Keratinocyte (primary cell): Measurements from ENCODE around the gene CDHR2. TPM values are rescaled to one million over a fixed set of nuclear protein-coding genes. Genes with fewer than 3 reads are reported as not detected.
A peak's percentile ranks its signal among the peaks of the same experiment; 100 is the strongest.

Experiments
- DNase-seq: peaks from one replicate; pipeline ENCODE4 v3.0.0-alpha.2; 2011; ENCODE audit warnings: low read depth, missing footprints, low spot score
- FAIRE-seq: peaks from 2 replicates; lab custom pipeline; 2011; peaks lifted over from hg19 to GRCh38; lab: Jason Lieb, UNC
- H2AFZ ChIP-seq: 2 replicates; pipeline ENCODE4 v1.6.0; 2012; ENCODE audit warnings: low read length, control low read depth, inconsistent platforms; ENCODE audit not compliant: control insufficient read depth
- H3K27ac ChIP-seq: 2 replicates; pipeline ENCODE4 v1.5.1; 2011; ENCODE audit warnings: low read length; ENCODE audit not compliant: control insufficient read depth, insufficient read depth
- H3K27me3 ChIP-seq: 3 replicates; pipeline ENCODE4 v1.6.0; 2011; ENCODE audit warnings: low read length; ENCODE audit not compliant: control insufficient read depth, insufficient read depth; ENCODE audit errors: extremely low read depth
- H3K36me3 ChIP-seq, 2 experiments: 2 replicates in 1 of 2; 3 replicates in 1 of 2; pipeline ENCODE4 v1.5.1; 2011; ENCODE audit warnings: low read length in 2 of 2, mild to moderate bottlenecking in 1 of 2; ENCODE audit not compliant: control insufficient read depth in 2 of 2, insufficient read depth in 2 of 2; ENCODE audit errors: extremely low read depth in 1 of 2
- H3K4me1 ChIP-seq: 3 replicates; pipeline ENCODE4 v1.5.1; 2011; ENCODE audit warnings: low read length; ENCODE audit not compliant: control insufficient read depth, insufficient read depth; ENCODE audit errors: extremely low read depth
- H3K4me2 ChIP-seq: 3 replicates; pipeline ENCODE4 v1.6.0; 2011; ENCODE audit warnings: low read depth, low read length; ENCODE audit not compliant: control insufficient read depth, insufficient read depth; ENCODE audit errors: extremely low read depth
- H3K4me3 ChIP-seq, 3 experiments: fragments of 200-600 bp in 1 of 3; sonication (generic) in 1 of 3; 2 replicates in 2 of 3; 3 replicates in 1 of 3; pipeline ENCODE4 v1.5.1; 2011 to 2016; ENCODE audit warnings: low read length in 3 of 3, mild to moderate bottlenecking in 3 of 3, control low read depth in 2 of 3, inconsistent platforms in 1 of 3, low read depth in 1 of 3, mixed read lengths in 1 of 3, mixed run types in 1 of 3, moderate library complexity in 1 of 3; ENCODE audit not compliant: control insufficient read depth in 2 of 3, insufficient read depth in 2 of 3; ENCODE audit errors: extremely low read depth in 1 of 3
- H3K79me2 ChIP-seq: 2 replicates; pipeline ENCODE4 v1.6.0; 2012; ENCODE audit warnings: low read length; ENCODE audit not compliant: control insufficient read depth, insufficient read depth
- H3K9ac ChIP-seq: 3 replicates; pipeline ENCODE4 v1.6.0; 2011; ENCODE audit warnings: low read length; ENCODE audit not compliant: control insufficient read depth, insufficient read depth; ENCODE audit errors: extremely low read depth
- H3K9me1 ChIP-seq: 3 replicates; pipeline ENCODE4 v1.6.0; 2011; ENCODE audit warnings: low read length; ENCODE audit not compliant: control insufficient read depth, insufficient read depth; ENCODE audit errors: extremely low read depth
- H3K9me3 ChIP-seq: 2 replicates; pipeline ENCODE4 v1.5.1; 2012; ENCODE audit warnings: low read depth, low read length; ENCODE audit not compliant: control insufficient read depth
- H4K20me1 ChIP-seq: 3 replicates; pipeline ENCODE4 v1.6.0; 2011; ENCODE audit warnings: low read length; ENCODE audit not compliant: control insufficient read depth, insufficient read depth; ENCODE audit errors: extremely low read depth
- CTCF ChIP-seq, 3 experiments: IDR thresholded peaks in 1 of 3; conservative IDR thresholded peaks in 1 of 3; optimal IDR thresholded peaks in 1 of 3; 2 replicates in 2 of 3; 3 replicates in 1 of 3; pipeline versions ENCODE3 to v1.5.1; 2011; ENCODE audit warnings: low read length in 3 of 3, mild to moderate bottlenecking in 3 of 3, moderate library complexity in 2 of 3, control low read depth in 1 of 3, inconsistent platforms in 1 of 3; ENCODE audit not compliant: insufficient read depth in 2 of 3; ENCODE audit errors: extremely low read depth in 1 of 3
- EZH2 ChIP-seq: IDR thresholded peaks from one replicate; pipeline ENCODE4 v1.6.1; 2012; ENCODE audit warnings: inconsistent platforms, mild to moderate bottlenecking, low read length, moderate library complexity
- dilution Hi-C: fragments of 300-500 bp; cut with MboI; formaldehyde crosslinking; loops from one replicate; pipeline ENCODE4 v1.7.0; 2020; ENCODE audit warnings: low sequenced_read_pairs; ENCODE audit not compliant: extremely low pct_ligation_motif_present
- polyA plus RNA-seq, 5 experiments: library from polyadenylated mRNA; depleted of rRNA in 3 of 5; stranded (reverse) in 3 of 5; stranded (forward) in 1 of 5; unstranded in 1 of 5; fragments of >200 nt; gene quantifications; 1 replicate in 1 of 5; 2 replicates in 3 of 5; 3 replicates in 1 of 5; pipeline versions ENCODE4 v1.2.1 to v1.2.3, GENCODE V29; 2011 to 2012; ENCODE audit warnings: missing spikeins in 2 of 5, low read depth in 1 of 5, low replicate concordance in 1 of 5

Gene CDHR2
- polyA plus RNA-seq, 1 donor (not counting 4 experiments of a cell fraction or from before 2014, with no cell fraction given), result not detected

GRCh38 chr5:176568657-176569056 lies 19.5 kb downstream of the CDHR2 start:
- DNase-seq, result no peak
- dilution Hi-C loops, result no loop called here

GRCh38 chr5:176570044-176570443 lies 20.9 kb downstream of the CDHR2 start:
- dilution Hi-C loops, result no loop called here
- FAIRE-seq (no peak), DNase-seq (no peak)
- Histone ChIP-seq H4K20me1 (no peaks in the 10 kb centered on the region), H3K4me3 (no peak overlapping the region), H3K9ac (no peak overlapping the region), H3K79me2 (no peaks in the 10 kb centered on the region), H2AFZ (no peak overlapping the region), H3K4me2 (no peak overlapping the region), H3K27me3 (no peaks in the 10 kb centered on the region), H3K4me1 (no peaks in the 10 kb centered on the region), H3K27ac (no peak overlapping the region), H3K9me3 (no peaks in the 10 kb centered on the region), H3K36me3 (no peaks in the 10 kb centered on the region), H3K9me1 (no peaks in the 10 kb centered on the region)
- TF ChIP-seq EZH2, result no peak
- TF ChIP-seq CTCF (optimal IDR thresholded peaks at IDR 0.05 in 1 of 3, IDR thresholded peaks at IDR 0.05 in 1 of 3, conservative IDR thresholded peaks at IDR 0.05 in 1 of 3; ENCODE audit: extremely low read depth in 1 of 3, insufficient read depth in 2 of 3, low read length in 3 of 3), result peak in 2 of 3 experiments; percentile 5 to 16

More at GRCh38 chr5:176568657-176569056, 19.5 kb downstream of the CDHR2 start:
- H3K27ac ChIP-seq, result no peak overlapping the region
- H3K9ac ChIP-seq, result no peak overlapping the region
- no peak for FAIRE-seq
- no peaks in the 10 kb centered on the region for H3K9me1 ChIP-seq
- H3K4me3 ChIP-seq, result no peak overlapping the region
- no peaks in the 10 kb centered on the region for H3K36me3 ChIP-seq
- H2AFZ ChIP-seq, result no peak overlapping the region
- H3K79me2 ChIP-seq, result no peaks in the 10 kb centered on the region
- H3K4me1 ChIP-seq, result peaks cover 3% of the 10 kb centered on the region
- TF ChIP-seq CTCF (optimal IDR thresholded peaks at IDR 0.05 in 1 of 3, IDR thresholded peaks at IDR 0.05 in 1 of 3, conservative IDR thresholded peaks at IDR 0.05 in 1 of 3; ENCODE audit: extremely low read depth in 1 of 3, insufficient read depth in 2 of 3, low read length in 3 of 3) (no peak), EZH2 (no peak)
- H3K9me3 ChIP-seq, result no peaks in the 10 kb centered on the region
- H4K20me1 ChIP-seq, result no peaks in the 10 kb centered on the region
- H3K4me2 ChIP-seq, result no peak overlapping the region
- H3K27me3 ChIP-seq, result no peaks in the 10 kb centered on the region
